NB4 (cell line): ENCODE results near the gene SMURF2.

Experiments used
- POLR2A ChIP-seq: IDR thresholded peaks from 2 replicates; pipeline ENCODE4 v1.6.1; 2011; ENCODE audit warnings: mild to moderate bottlenecking; ENCODE audit not compliant: insufficient read length; ENCODE audit errors: extremely low read depth
- TF ChIP-seq, protein P1 (sequence below): IDR thresholded peaks from one replicate; pipeline ENCODE4 v1.5.1; 2012; ENCODE audit warnings: low read depth, low read length

DNA sequence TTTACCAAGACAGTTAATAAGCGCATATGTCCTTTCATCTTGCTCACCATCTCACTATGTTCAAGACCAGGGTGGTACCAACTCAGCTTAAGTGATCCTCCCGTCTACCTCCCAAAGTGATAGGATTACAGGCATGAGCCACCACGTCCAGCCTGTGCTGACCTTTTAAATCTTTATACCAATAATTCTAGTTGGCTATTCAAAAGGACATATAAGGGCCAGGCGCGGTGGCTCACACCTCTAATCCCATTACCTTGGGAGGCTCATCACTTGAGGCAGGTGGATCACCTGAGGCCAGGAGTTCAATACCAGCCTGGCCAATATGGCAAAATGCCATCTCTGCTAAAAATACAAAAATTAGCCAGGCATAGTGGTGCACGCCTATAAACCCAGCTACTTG, 152.9 kb downstream of the SMURF2 start:
- TF ChIP-seq, protein P1, sequence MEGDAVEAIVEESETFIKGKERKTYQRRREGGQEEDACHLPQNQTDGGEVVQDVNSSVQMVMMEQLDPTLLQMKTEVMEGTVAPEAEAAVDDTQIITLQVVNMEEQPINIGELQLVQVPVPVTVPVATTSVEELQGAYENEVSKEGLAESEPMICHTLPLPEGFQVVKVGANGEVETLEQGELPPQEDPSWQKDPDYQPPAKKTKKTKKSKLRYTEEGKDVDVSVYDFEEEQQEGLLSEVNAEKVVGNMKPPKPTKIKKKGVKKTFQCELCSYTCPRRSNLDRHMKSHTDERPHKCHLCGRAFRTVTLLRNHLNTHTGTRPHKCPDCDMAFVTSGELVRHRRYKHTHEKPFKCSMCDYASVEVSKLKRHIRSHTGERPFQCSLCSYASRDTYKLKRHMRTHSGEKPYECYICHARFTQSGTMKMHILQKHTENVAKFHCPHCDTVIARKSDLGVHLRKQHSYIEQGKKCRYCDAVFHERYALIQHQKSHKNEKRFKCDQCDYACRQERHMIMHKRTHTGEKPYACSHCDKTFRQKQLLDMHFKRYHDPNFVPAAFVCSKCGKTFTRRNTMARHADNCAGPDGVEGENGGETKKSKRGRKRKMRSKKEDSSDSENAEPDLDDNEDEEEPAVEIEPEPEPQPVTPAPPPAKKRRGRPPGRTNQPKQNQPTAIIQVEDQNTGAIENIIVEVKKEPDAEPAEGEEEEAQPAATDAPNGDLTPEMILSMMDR: no peak
- no peak for TF ChIP-seq POLR2A
